ENCODE data around the gene RAD51B.

The RAD51B gene

GRCh38 chr14:68235011-68235410 lies 415.4 kb downstream of the RAD51B start:
- FAIRE-seq: no peak
- no peak for TF ChIP-seq CTCF (IDR thresholded peaks at IDR 0.05; ENCODE audit: insufficient read depth, missing control alignments)
- no peak for DNase-seq (ENCODE audit: insufficient read length, low spot score)

DNA sequence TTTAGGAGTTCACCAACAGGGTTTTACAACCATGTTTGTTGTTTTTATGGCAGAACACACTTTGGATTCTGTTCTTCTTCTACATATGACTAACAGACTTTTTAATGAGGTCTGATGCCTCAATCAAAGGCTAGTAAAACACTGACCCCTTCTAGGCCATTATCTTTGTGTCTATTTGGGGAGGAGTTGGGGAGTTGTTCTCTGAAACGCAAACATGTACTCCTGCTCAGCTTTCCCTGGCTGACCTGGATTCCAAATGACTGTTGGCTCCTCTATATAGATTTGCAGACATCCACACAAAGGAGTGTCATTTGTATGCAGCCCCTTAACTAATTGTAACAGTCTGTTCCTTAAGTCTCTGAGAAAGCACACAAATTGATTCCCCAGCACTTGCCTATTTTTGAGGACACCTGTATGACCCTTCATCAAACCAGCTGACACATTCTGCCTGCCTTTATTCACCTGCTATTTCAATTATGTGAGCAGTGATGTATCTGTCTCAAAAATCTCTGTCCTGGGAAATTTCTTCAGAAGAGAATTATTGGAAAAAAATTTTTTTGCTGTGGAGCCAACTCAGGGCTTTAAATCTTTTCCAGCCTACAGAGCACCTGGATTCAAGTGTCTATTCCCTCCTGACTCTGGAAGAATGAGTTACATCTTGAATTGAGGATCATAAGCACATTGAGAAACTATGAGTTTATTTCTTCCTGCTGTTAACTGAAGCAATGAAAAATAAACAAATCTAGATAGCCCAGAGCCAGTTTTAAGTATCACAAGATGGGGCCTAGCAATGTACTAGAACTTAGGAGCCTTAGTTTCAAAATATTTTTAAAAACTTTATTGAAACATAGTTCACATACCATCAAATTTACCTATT lies 417.2 kb downstream of the RAD51B start:
- FAIRE-seq: no peak
- DNase-seq (ENCODE audit: insufficient read length, low spot score): no peak
- no peak for TF ChIP-seq CTCF (IDR thresholded peaks at IDR 0.05; ENCODE audit: insufficient read depth, missing control alignments)

- no peak for FAIRE-seq
- no peak for TF ChIP-seq CTCF (IDR thresholded peaks at IDR 0.05; ENCODE audit: insufficient read depth, missing control alignments)
- no peak for DNase-seq (ENCODE audit: insufficient read length, low spot score)
These were observed 419.0 kb downstream of the RAD51B start for GRCh38 chr14:68238551-68238950.

- no peak for FAIRE-seq
- no peak for DNase-seq (ENCODE audit: insufficient read length, low spot score)
- no peak for TF ChIP-seq CTCF (IDR thresholded peaks at IDR 0.05; ENCODE audit: insufficient read depth, missing control alignments)
These were observed 419.4 kb downstream of the RAD51B start for GRCh38 chr14:68238976-68239375.

DNA sequence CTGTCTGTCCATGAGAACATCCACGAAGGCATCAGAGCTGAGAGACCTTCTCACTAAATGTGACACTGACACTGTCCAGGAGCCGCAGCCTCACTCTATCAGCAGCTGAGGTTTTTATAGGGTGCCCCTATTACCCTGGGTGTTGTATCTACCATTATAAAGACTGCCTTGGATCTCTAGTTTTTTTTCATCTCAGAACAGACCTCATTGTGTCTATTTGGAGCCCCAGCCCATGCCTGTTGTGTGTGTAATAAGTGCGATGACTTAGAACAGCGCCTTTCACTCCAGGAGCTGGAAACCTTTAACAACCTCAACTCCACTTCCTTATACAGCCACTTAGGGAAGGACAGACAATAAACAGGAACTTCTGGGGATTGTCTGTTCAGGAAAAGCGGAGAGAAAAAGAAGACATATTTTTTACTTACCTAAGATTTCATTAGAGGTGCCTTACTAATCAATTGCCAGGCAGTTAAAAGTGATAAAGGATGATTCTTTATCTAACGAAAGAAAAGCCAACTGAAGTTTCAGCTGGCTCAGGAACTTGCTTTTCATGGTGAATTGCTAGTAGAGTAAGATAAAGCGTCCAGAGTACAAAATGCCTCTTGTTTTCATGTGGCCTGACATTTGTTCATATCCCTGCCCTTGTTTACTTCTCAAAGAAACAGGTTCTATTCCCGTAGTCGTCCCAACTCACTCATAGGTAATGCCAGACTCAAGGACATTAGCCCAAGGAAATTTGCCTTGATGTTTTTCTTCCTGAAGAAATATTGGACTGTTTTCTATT lies 420.6 kb downstream of the RAD51B start:
- no peak for FAIRE-seq
- TF ChIP-seq CTCF (IDR thresholded peaks at IDR 0.05; ENCODE audit: insufficient read depth, missing control alignments): no peak
- no peak for DNase-seq (ENCODE audit: insufficient read length, low spot score)

- FAIRE-seq (no peak), DNase-seq (ENCODE audit: insufficient read length, low spot score) (no peak)
- no peak for TF ChIP-seq CTCF (IDR thresholded peaks at IDR 0.05; ENCODE audit: insufficient read depth, missing control alignments)
These were observed 422.4 kb downstream of the RAD51B start for GRCh38 chr14:68241862-68242487.
